Body of pancreas (tissue), 4 donors: ENCODE results near the gene PRR9.

Experiments
- CTCF ChIP-seq, 7 experiments: fragments of 450-650 bp in 4 of 7; fragments of 200-600 bp in 3 of 7; sonication (generic) in 3 of 7; IDR thresholded peaks; one replicate each; pipeline ENCODE4 v1.5.1; 2016 to 2019; ENCODE audit warnings: antibody characterized with exemption in 7 of 7
- POLR2A ChIP-seq, 3 donors: fragments of 450-650 bp; IDR thresholded peaks; one replicate each; pipeline ENCODE4 v1.6.1; 2016; ENCODE audit warnings: antibody characterized with exemption in 3 of 3, mild to moderate bottlenecking in 2 of 3

- TF ChIP-seq CTCF (IDR thresholded peaks at IDR 0.05) (no peak), POLR2A (IDR thresholded peaks at IDR 0.05) (no peak)
Measured at GRCh38 chr1:153251988-153252387, 34.6 kb downstream of the PRR9 start.
